Mucosa of descending colon (tissue), 3 donors: ENCODE results near the gene WNK1. TPM values are rescaled to one million over a fixed set of nuclear protein-coding genes. Genes with fewer than 3 reads are reported as not detected.

Source experiments
- ATAC-seq: fragments of 200-7000 bp; cut with Tn5 transposase; one replicate; pipeline ENCODE4 v1.9.1; 2020; ENCODE audit warnings: mild to moderate bottlenecking, moderate library complexity
- DNase-seq, 3 donors: peaks; one replicate each; pipeline ENCODE4 v3.0.0-alpha.2; 2020
- H3K36me3 ChIP-seq: fragments of 200-600 bp; one replicate; pipeline ENCODE4 v1.8.0; 2021; ENCODE audit warnings: low read depth, mild to moderate bottlenecking
- H3K4me1 ChIP-seq: fragments of 200-600 bp; one replicate; pipeline ENCODE4 v1.8.0; 2021; ENCODE audit warnings: low read depth, mild to moderate bottlenecking
- H3K4me3 ChIP-seq: fragments of 200-600 bp; one replicate; pipeline ENCODE4 v1.8.0; 2021; ENCODE audit warnings: mild to moderate bottlenecking
- H3K9me3 ChIP-seq: fragments of 200-600 bp; one replicate; pipeline ENCODE4 v1.8.0; 2021; ENCODE audit warnings: mild to moderate bottlenecking
- CTCF ChIP-seq: fragments of 200-600 bp; IDR thresholded peaks from one replicate; pipeline ENCODE4 v1.8.0; 2022; ENCODE audit warnings: antibody characterized with exemption, mild to moderate bottlenecking
- intact Hi-C, 2 donors: fragments of 100-400 bp; cut with DNase I in 1 of 2; cut with micrococcal nuclease in 1 of 2; formaldehyde crosslinking; loops; one replicate each; pipeline versions ENCODE4 v1.11.0 to v1.11.1; 2022; cut with DNase I, micrococcal nuclease
- total RNA-seq, 3 donors: library from RNA; stranded (reverse); fragmentation: NEBNext Ultra II Directional in 2 of 3; extraction: Animal tissue kit (Norgen Biotek cat#: 25700) in 2 of 3; gene quantifications; one replicate each; pipeline versions ENCODE4 v1.2.1 to v1.2.4, GENCODE V29; 2021 to 2023
- donor health status: DM: no; HTN: no; CAD: no; lungs with moderate emphysema.
- donor health status: DM: no; HTN: no; CAD: no.
- donor health status: DM: no; HTN: yes; CAD: no.

WNK1 gene
- total RNA-seq, 3 donors from 2014 or later: 84.0 to 155 (median 85.5) TPM

GRCh38 chr12:851913-852312 is 99.5 kb downstream of the WNK1 start:
- DNase-seq (no peak), ATAC-seq (no peak)
- Histone ChIP-seq H3K36me3 (no peaks in the 10 kb centered on the region), H3K9me3 (no peaks in the 10 kb centered on the region), H3K4me1 (no peaks in the 10 kb centered on the region), H3K4me3 (no peak overlapping the region)
- TF ChIP-seq CTCF: no peak
- intact Hi-C loops: no loop called here

- Histone ChIP-seq H3K4me1 (no peaks in the 10 kb centered on the region), H3K36me3 (no peaks in the 10 kb centered on the region), H3K9me3 (no peaks in the 10 kb centered on the region), H3K4me3 (no peak overlapping the region)
- intact Hi-C loops: no loop called here
- TF ChIP-seq CTCF: no peak
- DNase-seq (no peak), ATAC-seq (no peak)
These were observed 100.5 kb downstream of the WNK1 start for GRCh38 chr12:852864-853263.

- no peak for TF ChIP-seq CTCF
- no peaks in the 10 kb centered on the region for H3K9me3 ChIP-seq
- DNase-seq: no peak
- ATAC-seq: no peak
- H3K4me3 ChIP-seq: no peak overlapping the region
- no peaks in the 10 kb centered on the region for H3K36me3 ChIP-seq
- intact Hi-C loops: no loop called here
- no peaks in the 10 kb centered on the region for H3K4me1 ChIP-seq
These were observed 105.2 kb downstream of the WNK1 start for GRCh38 chr12:857611-858010.

GRCh38 chr12:862303-862911 is 110.0 kb downstream of the WNK1 start:
- Histone ChIP-seq H3K4me3 (no peak overlapping the region), H3K4me1 (no peaks in the 10 kb centered on the region), H3K36me3 (no peaks in the 10 kb centered on the region), H3K9me3 (no peaks in the 10 kb centered on the region)
- ATAC-seq: no peak
- DNase-seq: no peak
- intact Hi-C loops: no loop called here
- TF ChIP-seq CTCF: no peak

GRCh38 chr12:863285-863684 is 110.9 kb downstream of the WNK1 start:
- DNase-seq (no peak), ATAC-seq (no peak)
- intact Hi-C loops: no loop called here
- Histone ChIP-seq H3K4me3 (no peak overlapping the region), H3K36me3 (peaks cover 5% of the 10 kb centered on the region), H3K4me1 (no peaks in the 10 kb centered on the region), H3K9me3 (no peaks in the 10 kb centered on the region)
- TF ChIP-seq CTCF: no peak

- DNase-seq: no peak
- ATAC-seq: no peak
- no peak for TF ChIP-seq CTCF
- Histone ChIP-seq H3K9me3 (no peaks in the 10 kb centered on the region), H3K4me3 (no peak overlapping the region), H3K4me1 (no peaks in the 10 kb centered on the region), H3K36me3 (peaks cover 9% of the 10 kb centered on the region)
- intact Hi-C loops: no loop called here
These were observed 113.2 kb downstream of the WNK1 start for GRCh38 chr12:865614-866013.
